HepG2 (cell line): Measurements from ENCODE around the gene TBC1D22A. TPM values are rescaled to one million over a fixed set of nuclear protein-coding genes. Genes with fewer than 3 reads are reported as not detected.

ENCODE experiments used
- ATAC-seq: fragments of 200-7000 bp; cut with Tn5 transposase; 3 replicates; pipeline ENCODE4 v1.9.1; 2020; ENCODE audit warnings: mild to moderate bottlenecking, moderate library complexity
- BruUV-seq: library from RNA; stranded (reverse); fragments of 400-500 nt; replicated peaks from 2 replicates; lab custom pipeline; 2021; lab: Mats Ljungman, UMichigan
- CTCF ChIA-PET: fragments of 300-600 bp; formaldehyde crosslinking; extraction: SDS; loops from one replicate; lab custom pipeline; 2021; ENCODE audit warnings: low total read pairs, inconsistent platforms, low intra/inter-chr PET ratio; lab: Yijun Ruan, JAX
- POLR2A ChIA-PET: fragments of 350-600 bp; sonication (Branson Sonifier 250); formaldehyde crosslinking; loops from one replicate; lab custom pipeline; 2020; ENCODE audit warnings: antibody characterized with exemption, inconsistent platforms; lab: Yijun Ruan, JAX
- DNase-seq: peaks from one replicate; pipeline ENCODE4 v3.0.0-alpha.2; 2015; ENCODE audit warnings: low spot score
- FAIRE-seq: peaks from 3 replicates; lab custom pipeline; 2011; peaks lifted over from hg19 to GRCh38; lab: Jason Lieb, UNC
- H2AFZ ChIP-seq: one replicate; pipeline ENCODE4 v1.6.1; 2011; ENCODE audit warnings: low read length, inconsistent platforms
- H3K27ac ChIP-seq: fragments of 300-600 bp; 3 replicates; pipeline ENCODE4 v1.8.0; 2011; ENCODE audit warnings: mixed run types, mild to moderate bottlenecking, mixed read lengths, low read length, inconsistent platforms; ENCODE audit not compliant: insufficient read depth; ENCODE audit errors: extremely low read length
- H3K27me3 ChIP-seq, 2 experiments: fragments of 200-600 bp in 1 of 2; 2 replicates in 1 of 2; 3 replicates in 1 of 2; pipeline versions ENCODE4 v1.6.0 to v1.8.0; 2011; ENCODE audit warnings: low read length in 2 of 2, mild to moderate bottlenecking in 2 of 2, moderate library complexity in 2 of 2, inconsistent platforms in 1 of 2; ENCODE audit not compliant: insufficient read depth in 2 of 2, control insufficient read depth in 1 of 2
- H3K36me3 ChIP-seq, 2 experiments: fragments of 200-600 bp in 1 of 2; replicated peaks in 1 of 2; 2 replicates in 1 of 2; 3 replicates in 1 of 2; pipeline versions ENCODE4 v1.5.1 to v1.8.0; 2011; ENCODE audit warnings: low read length in 2 of 2, inconsistent platforms in 1 of 2; ENCODE audit not compliant: insufficient read depth in 2 of 2, control insufficient read depth in 1 of 2
- H3K4me1 ChIP-seq: 2 replicates; pipeline ENCODE4 v1.5.1; 2012; ENCODE audit warnings: low read length, inconsistent platforms; ENCODE audit not compliant: insufficient read depth
- H3K4me2 ChIP-seq: 2 replicates; pipeline ENCODE4 v1.6.0; 2011; ENCODE audit warnings: low read depth, low read length, inconsistent platforms
- H3K4me3 ChIP-seq, 3 experiments: fragments of 200-600 bp in 1 of 3; sonication (generic), shearing (Covaris generic) in 1 of 3; replicated peaks in 1 of 3; 2 replicates each; pipeline ENCODE4 v1.5.1; 2011 to 2016; ENCODE audit warnings: low read length in 3 of 3, inconsistent platforms in 2 of 3, low read depth in 2 of 3, mild to moderate bottlenecking in 2 of 3, control low read depth in 1 of 3, mixed read lengths in 1 of 3; ENCODE audit not compliant: insufficient read depth in 1 of 3
- H3K79me2 ChIP-seq: one replicate; pipeline ENCODE4 v1.6.1; 2011; ENCODE audit warnings: low read length, inconsistent platforms; ENCODE audit not compliant: insufficient read depth
- H3K9ac ChIP-seq: 2 replicates; pipeline ENCODE4 v1.6.0; 2011; ENCODE audit warnings: mild to moderate bottlenecking, low read depth, low read length, inconsistent platforms; ENCODE audit not compliant: insufficient read depth
- H3K9me3 ChIP-seq: 2 replicates; pipeline ENCODE4 v1.5.1; 2012; ENCODE audit warnings: mild to moderate bottlenecking, low read length
- H4K20me1 ChIP-seq: 2 replicates; pipeline ENCODE4 v1.6.0; 2011; ENCODE audit warnings: inconsistent platforms, mild to moderate bottlenecking, low read length, moderate library complexity; ENCODE audit not compliant: insufficient read depth
- HNF4G ChIP-seq, 2 experiments: sonication (generic) in 1 of 2; formaldehyde crosslinking in 1 of 2; IDR thresholded peaks; 2 replicates each; pipeline versions ENCODE4 v1.4.0 to v1.6.1; 2011 to 2020; ENCODE audit warnings: borderline replicate concordance in 2 of 2, low read depth in 2 of 2, mild to moderate bottlenecking in 2 of 2, low read length in 1 of 2, missing genetic modification reagents in 1 of 2, moderate library complexity in 1 of 2
- PRPF4 ChIP-seq: fragments of 200-400 bp; formaldehyde crosslinking; IDR thresholded peaks from 2 replicates; pipeline ENCODE4 v1.6.1; 2016; ENCODE audit warnings: low read length, low read depth; ENCODE audit not compliant: poor library complexity, severe bottlenecking
- SP5 ChIP-seq: IDR thresholded peaks from 2 replicates; pipeline ENCODE4 v1.6.1; 2016; ENCODE audit warnings: low read depth, borderline replicate concordance
- TAF15 ChIP-seq: fragments of 200-400 bp; formaldehyde crosslinking; IDR thresholded peaks from one replicate; pipeline ENCODE4 v1.6.1; 2018; ENCODE audit warnings: mild to moderate bottlenecking, low read depth, low read length; ENCODE audit not compliant: poor library complexity, severe bottlenecking
- ZBTB21 ChIP-seq: sonication (generic); formaldehyde crosslinking; IDR thresholded peaks from 2 replicates; pipeline ENCODE4 v1.4.0; 2020; ENCODE audit warnings: missing genetic modification reagents
- ZBTB33 ChIP-seq: sonication (generic); formaldehyde crosslinking; IDR thresholded peaks from 2 replicates; pipeline ENCODE4 v1.4.0; 2020; ENCODE audit warnings: missing genetic modification reagents
- ZBTB7A ChIP-seq: sonication (generic); formaldehyde crosslinking; IDR thresholded peaks from 2 replicates; pipeline ENCODE4 v1.8.0; 2022; ENCODE audit warnings: mild to moderate bottlenecking, missing genetic modification reagents
- ZFP36L2 ChIP-seq: sonication (generic); formaldehyde crosslinking; IDR thresholded peaks from 2 replicates; pipeline ENCODE4 v1.4.0; 2020; ENCODE audit warnings: missing genetic modification reagents
- ZFX ChIP-seq: sonication (generic); formaldehyde crosslinking; IDR thresholded peaks from 2 replicates; pipeline ENCODE4 v1.4.0; 2020; ENCODE audit warnings: mild to moderate bottlenecking, low read depth, missing genetic modification reagents, moderate library complexity
- ZGPAT ChIP-seq: IDR thresholded peaks from 2 replicates; pipeline ENCODE4 v1.6.1; 2016; ENCODE audit warnings: mild to moderate bottlenecking
- ZNF17 ChIP-seq: sonication (generic); formaldehyde crosslinking; IDR thresholded peaks from 2 replicates; pipeline ENCODE4 v1.5.0; 2020; ENCODE audit warnings: mild to moderate bottlenecking, missing genetic modification reagents
- ZNF253 ChIP-seq: sonication (generic); formaldehyde crosslinking; IDR thresholded peaks from 2 replicates; pipeline ENCODE4 v1.8.0; 2022; ENCODE audit warnings: mild to moderate bottlenecking, missing genetic modification reagents, borderline replicate concordance
- ZNF335 ChIP-seq: sonication (generic); formaldehyde crosslinking; IDR thresholded peaks from 2 replicates; pipeline ENCODE4 v1.4.0; 2020; ENCODE audit warnings: missing genetic modification reagents
- WGBS: methylation state at CpG from one replicate; pipeline ENCODE4 v1.1.6; 2017; ENCODE audit warnings: low lambda C conversion rate; 5-methylcytosine and 5-hydroxymethylcytosine counted together
- in situ Hi-C: cut with HindIII; loops from 2 replicates; pipeline ENCODE4 v1.10.0; 2017; ENCODE audit warnings: low pct_unique_long_range_greater_than_20kb; ENCODE audit not compliant: extremely low pct_ligation_motif_present
- intact Hi-C: fragments of 100-400 bp; cut with micrococcal nuclease; formaldehyde crosslinking; loops from one replicate; pipeline ENCODE4 v1.10.0; 2022; ENCODE audit not compliant: unreplicated experiment
- polyA plus RNA-seq, 8 experiments: library from polyadenylated mRNA; depleted of rRNA in 3 of 8; stranded (reverse) in 7 of 8; unstranded in 1 of 8; fragments of >200 nt; fragmentation: Illumina TruSeq in 4 of 8; extraction: Trizol in 4 of 8; gene quantifications; 2 replicates each; pipeline versions ENCODE4 v1.2.1 to v1.2.3, GENCODE V29; 2011 to 2016; ENCODE audit warnings: low read depth in 4 of 8, missing spikeins in 1 of 8, mixed read lengths in 1 of 8; ENCODE audit not compliant: insufficient read depth in 1 of 8
- total RNA-seq, 5 experiments: library from RNA; depleted of rRNA; stranded (reverse); fragments of >200 nt; fragmentation: Illumina TruSeq; extraction: Trizol; gene quantifications; 2 replicates each; pipeline ENCODE4 v1.2.3, GENCODE V29; 2016; ENCODE audit warnings: low read depth in 1 of 5
- TF ChIP-seq, protein P1 (sequence below): sonication (generic); formaldehyde crosslinking; IDR thresholded peaks from 2 replicates; pipeline ENCODE4 v1.4.0; 2020; ENCODE audit warnings: missing genetic modification reagents
- TF ChIP-seq, protein P2 (sequence below): sonication (generic); formaldehyde crosslinking; conservative IDR thresholded peaks from 2 replicates; pipeline ENCODE4 v1.4.0; 2020; ENCODE audit warnings: missing genetic modification reagents
- TF ChIP-seq, protein P3 (sequence below): sonication (generic); formaldehyde crosslinking; IDR thresholded peaks from 2 replicates; pipeline ENCODE4 v1.4.0; 2020; ENCODE audit warnings: mild to moderate bottlenecking, missing genetic modification reagents
- TF ChIP-seq, protein P4 (sequence below): IDR thresholded peaks from 2 replicates; pipeline ENCODE4 v1.6.1; 2016; ENCODE audit warnings: missing compliant biosample characterization, missing genetic modification reagents, borderline replicate concordance

The TBC1D22A gene
- total and polyA plus RNA-seq, 2 of the 13 experiments (the other 11 are each of a cell fraction or from before 2014, with no cell fraction given): 17.3 to 18.0 TPM

DNA sequence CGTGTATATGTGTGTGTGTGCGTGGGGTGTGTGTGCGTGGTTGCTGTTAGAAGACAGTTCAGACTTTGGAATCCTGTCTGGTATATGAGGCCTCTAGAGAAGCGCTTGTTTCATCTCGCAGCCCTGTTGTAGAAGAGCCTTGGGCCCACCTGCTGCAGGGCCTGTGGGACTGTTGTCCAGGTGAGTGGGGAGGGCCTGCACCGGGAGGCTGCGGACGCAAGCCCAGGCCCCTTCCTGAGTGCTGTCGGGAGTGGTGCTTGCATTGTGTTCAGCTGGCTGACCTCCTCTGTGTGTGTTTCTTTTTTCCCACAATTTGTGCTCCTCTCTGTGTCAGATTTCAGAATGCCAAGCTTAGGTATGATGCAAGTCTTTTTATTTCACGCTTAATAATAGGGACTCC is 128.4 kb downstream of the TBC1D22A start:
- FAIRE-seq (no peak), ATAC-seq (no peak)
- CTCF ChIA-PET: no interaction called here
- TF ChIP-seq, protein P1, sequence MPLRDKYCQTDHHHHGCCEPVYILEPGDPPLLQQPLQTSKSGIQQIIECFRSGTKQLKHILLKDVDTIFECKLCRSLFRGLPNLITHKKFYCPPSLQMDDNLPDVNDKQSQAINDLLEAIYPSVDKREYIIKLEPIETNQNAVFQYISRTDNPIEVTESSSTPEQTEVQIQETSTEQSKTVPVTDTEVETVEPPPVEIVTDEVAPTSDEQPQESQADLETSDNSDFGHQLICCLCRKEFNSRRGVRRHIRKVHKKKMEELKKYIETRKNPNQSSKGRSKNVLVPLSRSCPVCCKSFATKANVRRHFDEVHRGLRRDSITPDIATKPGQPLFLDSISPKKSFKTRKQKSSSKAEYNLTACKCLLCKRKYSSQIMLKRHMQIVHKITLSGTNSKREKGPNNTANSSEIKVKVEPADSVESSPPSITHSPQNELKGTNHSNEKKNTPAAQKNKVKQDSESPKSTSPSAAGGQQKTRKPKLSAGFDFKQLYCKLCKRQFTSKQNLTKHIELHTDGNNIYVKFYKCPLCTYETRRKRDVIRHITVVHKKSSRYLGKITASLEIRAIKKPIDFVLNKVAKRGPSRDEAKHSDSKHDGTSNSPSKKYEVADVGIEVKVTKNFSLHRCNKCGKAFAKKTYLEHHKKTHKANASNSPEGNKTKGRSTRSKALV (CRISPR knock-in tag): no peak
- TF ChIP-seq TAF15: no peak
- no peak for TF ChIP-seq ZFP36L2 (CRISPR knock-in tag)
- no peak for TF ChIP-seq ZNF335 (CRISPR knock-in tag)
- TF ChIP-seq SP5 (CRISPR knock-in tag): no peak
- no peak for TF ChIP-seq HNF4G (IDR thresholded peaks at IDR 0.05; ENCODE audit: borderline replicate concordance, low read depth, low read length)
- TF ChIP-seq HNF4G (CRISPR knock-in tag; IDR thresholded peaks at IDR 0.05; ENCODE audit: borderline replicate concordance, low read depth): no peak
- TF ChIP-seq ZGPAT (CRISPR knock-in tag): no peak
- no peak for TF ChIP-seq ZBTB21
- no peak for TF ChIP-seq PRPF4
- no peak for TF ChIP-seq ZNF253 (CRISPR knock-in tag)
- TF ChIP-seq, protein P2, sequence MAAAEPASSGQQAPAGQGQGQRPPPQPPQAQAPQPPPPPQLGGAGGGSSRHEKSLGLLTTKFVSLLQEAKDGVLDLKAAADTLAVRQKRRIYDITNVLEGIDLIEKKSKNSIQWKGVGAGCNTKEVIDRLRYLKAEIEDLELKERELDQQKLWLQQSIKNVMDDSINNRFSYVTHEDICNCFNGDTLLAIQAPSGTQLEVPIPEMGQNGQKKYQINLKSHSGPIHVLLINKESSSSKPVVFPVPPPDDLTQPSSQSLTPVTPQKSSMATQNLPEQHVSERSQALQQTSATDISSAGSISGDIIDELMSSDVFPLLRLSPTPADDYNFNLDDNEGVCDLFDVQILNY: no peak
- TF ChIP-seq, protein P3, sequence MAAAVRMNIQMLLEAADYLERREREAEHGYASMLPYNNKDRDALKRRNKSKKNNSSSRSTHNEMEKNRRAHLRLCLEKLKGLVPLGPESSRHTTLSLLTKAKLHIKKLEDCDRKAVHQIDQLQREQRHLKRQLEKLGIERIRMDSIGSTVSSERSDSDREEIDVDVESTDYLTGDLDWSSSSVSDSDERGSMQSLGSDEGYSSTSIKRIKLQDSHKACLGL (CRISPR knock-in tag): no peak
- TF ChIP-seq ZBTB33: no peak
- TF ChIP-seq, protein P4, sequence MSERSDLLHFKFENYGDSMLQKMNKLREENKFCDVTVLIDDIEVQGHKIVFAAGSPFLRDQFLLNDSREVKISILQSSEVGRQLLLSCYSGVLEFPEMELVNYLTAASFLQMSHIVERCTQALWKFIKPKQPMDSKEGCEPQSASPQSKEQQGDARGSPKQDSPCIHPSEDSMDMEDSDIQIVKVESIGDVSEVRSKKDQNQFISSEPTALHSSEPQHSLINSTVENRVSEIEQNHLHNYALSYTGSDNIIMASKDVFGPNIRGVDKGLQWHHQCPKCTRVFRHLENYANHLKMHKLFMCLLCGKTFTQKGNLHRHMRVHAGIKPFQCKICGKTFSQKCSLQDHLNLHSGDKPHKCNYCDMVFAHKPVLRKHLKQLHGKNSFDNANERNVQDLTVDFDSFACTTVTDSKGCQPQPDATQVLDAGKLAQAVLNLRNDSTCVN (CRISPR knock-in tag): no peak
- TF ChIP-seq ZFX (CRISPR knock-in tag): no peak
- TF ChIP-seq ZNF17 (CRISPR knock-in tag): no peak
- TF ChIP-seq ZBTB7A: no peak

More for the DNA sequence above, 128.4 kb downstream of the TBC1D22A start:
- 98% methylated on average over 8 of the region's 10 CpGs for WGBS
- no peak overlapping the region for H3K4me3 ChIP-seq
- no peaks in the 10 kb centered on the region for H3K79me2 ChIP-seq
- no peak for DNase-seq
- peaks cover 18% of the 10 kb centered on the region for H3K4me1 ChIP-seq
- no peak overlapping the region for H3K27ac ChIP-seq
- H4K20me1 ChIP-seq: no peaks in the 10 kb centered on the region; the same call in 1 of the 2 replicates
- no peak overlapping the region for H3K9ac ChIP-seq
- in situ Hi-C loops: no loop called here
- H2AFZ ChIP-seq: no peak overlapping the region
- peaks cover 7 to 48% of the 10 kb centered on the region in 2 experiments for H3K36me3 ChIP-seq
- no peak overlapping the region for H3K4me2 ChIP-seq
- BruUV-seq: no TSS peak
- no peaks in the 10 kb centered on the region for H3K9me3 ChIP-seq
- intact Hi-C loops: no loop called here
- H3K27me3 ChIP-seq: no peaks in the 10 kb centered on the region
- POLR2A ChIA-PET: no interaction called here
